Stimulated activated naive B cell treated with anti-CD40 and anti-IgM and Interleukin-4, amounts not matched to agents 10 μg/mL and 1 μg/mL and 100 μg/mL, for 72 hours (primary cell): ENCODE measurements around the gene SPG7.

ENCODE experiments used
- ATAC-seq, 2 donors: fragments of 150-1000 bp; cut with Tn5 transposase; replicated peaks; 2 replicates each; pipeline ENCODE4 v1.10.0; 2021; ENCODE audit warnings: moderate library complexity in 1 of 2
- DNase-seq: peaks from one replicate; pipeline ENCODE4 v3.0.0; 2021
- H3K27ac Mint-ChIP-seq: one replicate; pipeline ENCODE4 v1.8.0; 2022; ENCODE audit warnings: mild to moderate bottlenecking, mixed read lengths
- H3K27me3 Mint-ChIP-seq, 2 donors: one replicate each; pipeline ENCODE4 v1.8.0; 2022; ENCODE audit warnings: mixed read lengths in 2 of 2
- H3K36me3 Mint-ChIP-seq, 2 donors: one replicate each; pipeline ENCODE4 v1.8.0; 2022; ENCODE audit warnings: mixed read lengths in 2 of 2, mild to moderate bottlenecking in 1 of 2
- H3K4me1 Mint-ChIP-seq, 2 donors: one replicate each; pipeline ENCODE4 v1.8.0; 2022; ENCODE audit warnings: mixed read lengths in 2 of 2, mild to moderate bottlenecking in 1 of 2
- H3K4me3 Mint-ChIP-seq, 2 donors: one replicate each; pipeline ENCODE4 v1.8.0; 2022; ENCODE audit warnings: mild to moderate bottlenecking in 2 of 2, mixed read lengths in 2 of 2, moderate library complexity in 1 of 2
- H3K9me3 Mint-ChIP-seq, 2 donors: one replicate each; pipeline ENCODE4 v1.8.0; 2022; ENCODE audit warnings: mixed read lengths in 2 of 2, mild to moderate bottlenecking in 1 of 2

The SPG7 gene

GRCh38 chr16:89476811-89477261, 31.4 kb upstream of the SPG7 start:
- peak overlapping the region; percentile 93 for H3K27ac Mint-ChIP-seq
- peak overlapping the region; percentile 74 to 79 for H3K4me3 Mint-ChIP-seq
- peaks cover 21 to 48% of the 10 kb centered on the region in 2 donors for H3K36me3 Mint-ChIP-seq
- H3K4me1 Mint-ChIP-seq, result peaks cover 69 to 91% of the 10 kb centered on the region in 2 donors
- ATAC-seq (peak; percentile 98), DNase-seq (peak; percentile 51)
- H3K27me3 Mint-ChIP-seq, result no peaks in the 10 kb centered on the region
- no peaks in the 10 kb centered on the region for H3K9me3 Mint-ChIP-seq

DNA sequence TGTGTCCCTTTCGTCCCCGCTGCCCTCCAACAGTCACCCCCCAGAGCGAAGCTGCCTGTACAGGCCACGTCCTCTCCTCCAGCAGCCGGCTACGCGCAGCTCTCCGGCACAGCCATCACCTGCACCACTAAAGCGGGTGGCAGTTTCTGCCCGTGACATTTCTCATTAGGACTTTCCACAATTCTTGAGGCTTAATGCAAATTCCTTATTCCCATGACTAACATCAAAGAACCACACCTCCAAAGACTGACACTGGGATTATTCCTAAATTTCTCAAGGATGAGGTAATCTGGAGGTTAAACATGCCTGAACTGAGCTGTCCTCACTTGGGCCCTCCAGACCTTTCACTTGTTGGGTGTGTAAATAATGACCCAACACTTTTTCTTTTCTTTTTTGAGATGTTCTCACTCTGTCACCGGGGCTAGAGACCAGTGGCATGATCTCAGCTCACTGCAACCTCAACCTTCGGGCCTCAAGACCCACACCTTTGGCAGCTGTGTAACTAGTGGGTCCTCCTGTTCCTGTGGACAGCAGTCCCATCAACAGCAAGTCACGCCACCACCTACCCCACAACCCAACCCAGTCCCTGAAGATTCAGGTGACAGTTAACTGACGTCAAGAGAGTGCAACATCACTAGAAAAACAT, 29.5 kb upstream of the SPG7 start:
- Mint-ChIP-seq H3K36me3 (peaks cover 30 to 54% of the 10 kb centered on the region in 2 donors), H3K4me3 (peak overlapping the region; percentile 57 to 69), H3K27me3 (no peaks in the 10 kb centered on the region), H3K9me3 (no peaks in the 10 kb centered on the region), H3K27ac (peak overlapping the region; percentile 90), H3K4me1 (peaks cover 69 to 90% of the 10 kb centered on the region in 2 donors)
- ATAC-seq (no peak), DNase-seq (no peak)

- Mint-ChIP-seq H3K9me3 (no peaks in the 10 kb centered on the region), H3K36me3 (peaks cover 32 to 61% of the 10 kb centered on the region in 2 donors), H3K27me3 (no peaks in the 10 kb centered on the region), H3K4me1 (peaks cover 71 to 89% of the 10 kb centered on the region in 2 donors), H3K4me3 (peak overlapping the region in 1 of 2 donors; percentile 53), H3K27ac (no peak overlapping the region)
- DNase-seq (no peak), ATAC-seq (no peak)
These were observed 26.7 kb upstream of the SPG7 start for GRCh38 chr16:89481356-89481955.

- DNase-seq, result no peak
- H3K4me3 Mint-ChIP-seq, result peak overlapping the region; percentile 53
- H3K27ac Mint-ChIP-seq, result peak overlapping the region; percentile 80
- peaks cover 35 to 64% of the 10 kb centered on the region in 2 donors for H3K36me3 Mint-ChIP-seq
- H3K27me3 Mint-ChIP-seq, result no peaks in the 10 kb centered on the region
- no peaks in the 10 kb centered on the region for H3K9me3 Mint-ChIP-seq
- H3K4me1 Mint-ChIP-seq, result peaks cover 66 to 89% of the 10 kb centered on the region in 2 donors
- ATAC-seq, result no peak
These were observed 25.9 kb upstream of the SPG7 start for GRCh38 chr16:89482150-89482816.

GRCh38 chr16:89482817-89483205, 25.4 kb upstream of the SPG7 start:
- peak overlapping the region; percentile 80 for H3K27ac Mint-ChIP-seq
- no peaks in the 10 kb centered on the region for H3K27me3 Mint-ChIP-seq
- H3K9me3 Mint-ChIP-seq, result no peaks in the 10 kb centered on the region
- peaks cover 67 to 91% of the 10 kb centered on the region in 2 donors for H3K4me1 Mint-ChIP-seq
- H3K36me3 Mint-ChIP-seq, result peaks cover 37 to 67% of the 10 kb centered on the region in 2 donors
- no peak for DNase-seq
- H3K4me3 Mint-ChIP-seq, result peak overlapping the region; percentile 53
- ATAC-seq, result no peak

GRCh38 chr16:89484041-89484501, 24.1 kb upstream of the SPG7 start:
- Mint-ChIP-seq H3K4me1 (peaks cover 61 to 91% of the 10 kb centered on the region in 2 donors), H3K36me3 (peaks cover 36 to 67% of the 10 kb centered on the region in 2 donors)
- no peak for DNase-seq

DNA sequence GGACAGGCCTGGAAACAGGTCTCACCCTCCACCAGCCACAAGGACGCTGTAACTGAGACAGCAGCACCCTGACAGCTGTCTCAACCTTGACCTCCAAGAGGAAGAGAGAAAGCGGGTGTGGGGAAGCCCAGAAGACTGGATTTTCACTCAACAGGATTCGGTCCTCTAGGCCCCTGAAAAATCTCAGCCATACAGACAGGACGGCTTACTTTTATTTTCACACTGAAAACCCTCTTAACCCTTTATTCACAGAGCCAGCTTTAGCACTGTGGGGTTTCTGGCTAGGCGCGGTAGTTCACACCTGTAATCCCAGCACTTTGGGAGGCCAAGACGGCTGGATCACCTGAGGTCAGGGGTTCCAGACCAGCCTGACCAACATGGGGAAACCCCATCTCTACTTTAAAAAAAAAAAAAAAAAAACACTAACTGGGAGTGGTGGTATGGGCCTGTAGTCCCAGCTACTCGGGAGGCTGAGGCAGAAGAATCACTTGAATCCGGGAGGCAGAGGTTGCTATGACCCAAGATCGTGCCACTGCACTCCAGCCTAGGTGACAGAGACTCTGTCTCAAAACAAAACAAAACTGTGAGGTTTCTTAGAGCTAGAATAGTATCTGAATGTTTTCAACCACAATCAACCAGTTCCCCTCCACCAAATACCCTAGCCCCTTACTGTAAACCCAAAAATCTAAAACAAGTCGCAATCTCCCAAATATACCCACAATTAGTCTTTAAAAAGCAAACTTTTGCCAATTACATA, 23.1 kb upstream of the SPG7 start:
- Mint-ChIP-seq H3K9me3 (no peaks in the 10 kb centered on the region), H3K4me1 (peaks cover 61 to 88% of the 10 kb centered on the region in 2 donors), H3K4me3 (peak overlapping the region; percentile 68 to 72), H3K36me3 (peaks cover 37 to 68% of the 10 kb centered on the region in 2 donors), H3K27ac (peak overlapping the region; percentile 95), H3K27me3 (no peaks in the 10 kb centered on the region)
- peak; percentile 67 for DNase-seq
- peak; percentile 44 to 52 for ATAC-seq

More at GRCh38 chr16:89484041-89484501, 24.1 kb upstream of the SPG7 start:
- no peak for ATAC-seq
- Mint-ChIP-seq H3K27ac (peak overlapping the region; percentile 95), H3K4me3 (peak overlapping the region; percentile 72 to 75), H3K9me3 (no peaks in the 10 kb centered on the region), H3K27me3 (no peaks in the 10 kb centered on the region)

DNA sequence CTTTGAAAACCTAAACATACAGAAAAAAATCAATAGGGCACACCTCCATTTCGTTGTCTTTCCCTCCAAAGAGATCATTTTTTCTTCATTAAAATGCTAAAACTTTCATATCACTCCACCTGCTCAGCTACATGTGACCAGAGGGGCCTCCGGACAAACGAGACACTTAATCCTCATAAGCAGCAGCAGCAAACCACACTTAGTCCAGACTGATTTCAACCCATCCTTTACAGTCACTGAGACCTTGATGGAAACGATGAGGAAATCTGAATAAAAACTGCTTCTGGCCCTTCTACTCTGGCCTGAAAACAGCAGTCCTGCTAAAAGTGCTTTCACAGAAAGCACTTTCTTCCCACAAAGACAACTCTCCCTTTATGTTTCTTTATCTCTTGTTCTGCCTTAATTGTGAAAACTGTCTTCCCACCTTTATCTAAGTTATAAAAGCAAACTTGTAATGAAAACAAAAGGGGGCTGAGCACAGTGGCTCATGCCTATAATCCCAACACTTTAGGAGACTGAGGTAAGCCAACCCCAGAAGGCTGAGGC, 22.4 kb upstream of the SPG7 start:
- Mint-ChIP-seq H3K36me3 (peaks cover 36 to 64% of the 10 kb centered on the region in 2 donors), H3K9me3 (no peaks in the 10 kb centered on the region), H3K27me3 (no peaks in the 10 kb centered on the region), H3K4me1 (peaks cover 58 to 83% of the 10 kb centered on the region in 2 donors), H3K27ac (peak overlapping the region; percentile 95), H3K4me3 (peak overlapping the region; percentile 68 to 72)
- ATAC-seq, result no peak
- DNase-seq, result no peak

- H3K36me3 Mint-ChIP-seq, result peaks cover 25 to 43% of the 10 kb centered on the region in 2 donors
- H3K27ac Mint-ChIP-seq, result peak overlapping the region; percentile 96
- peaks cover 48 to 60% of the 10 kb centered on the region in 2 donors for H3K4me1 Mint-ChIP-seq
- peak; percentile 36 to 47 for ATAC-seq
- H3K27me3 Mint-ChIP-seq, result no peaks in the 10 kb centered on the region
- DNase-seq, result peak; percentile 81
- H3K4me3 Mint-ChIP-seq, result peak overlapping the region; percentile 91 to 98
- no peaks in the 10 kb centered on the region for H3K9me3 Mint-ChIP-seq
These were observed 18.9 kb upstream of the SPG7 start for GRCh38 chr16:89489040-89489897.

DNA sequence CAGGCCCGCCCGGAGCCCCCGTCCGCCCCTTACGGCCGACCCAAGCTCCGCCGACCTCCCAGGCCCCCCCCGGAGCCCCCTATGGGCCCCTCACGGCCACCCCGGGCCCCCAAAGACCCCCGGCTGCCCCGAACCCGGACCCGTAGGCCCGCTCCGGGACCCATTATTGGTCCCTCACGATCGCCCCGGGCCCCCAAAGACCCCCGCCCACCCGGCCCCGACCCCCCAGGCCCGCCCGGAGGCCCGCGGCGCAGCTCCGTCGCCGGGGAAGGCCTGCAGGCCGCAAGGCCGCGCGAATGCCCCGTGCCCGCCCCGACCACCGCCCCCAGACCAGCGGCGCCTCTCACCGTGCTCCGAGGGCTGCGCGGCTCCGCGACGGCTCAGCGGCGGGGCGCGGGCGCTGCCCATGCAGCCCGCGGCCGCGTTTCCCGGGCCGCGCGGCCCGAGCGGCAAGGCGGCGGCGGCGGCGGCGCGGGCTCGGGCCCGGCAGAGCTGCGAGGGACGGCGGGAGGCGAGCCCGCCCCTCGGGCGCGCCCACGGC, 18.2 kb upstream of the SPG7 start:
- H3K4me1 Mint-ChIP-seq, result peaks cover 44 to 55% of the 10 kb centered on the region in 2 donors

GRCh38 chr16:89490439-89491237, 17.6 kb upstream of the SPG7 start, which contains the start of gene ANKRD11:
TSS of gene ANKRD11 (minus strand) at chr16:89490561. CDS start at chr16:89317019, 173,542 bp downstream.
- Mint-ChIP-seq H3K9me3 (no peaks in the 10 kb centered on the region), H3K4me1 (peaks cover 38 to 52% of the 10 kb centered on the region in 2 donors), H3K36me3 (peaks cover 23 to 37% of the 10 kb centered on the region in 2 donors), H3K4me3 (peak within 1 kb of the TSS; percentile 91 to 98), H3K27ac (peak within 1 kb of the TSS; percentile 96), H3K27me3 (no peaks in the 10 kb centered on the region)
- DNase-seq (peak; percentile 99), ATAC-seq (peak; percentile 82 to 83)

More for the DNA sequence above, 18.2 kb upstream of the SPG7 start:
- Mint-ChIP-seq H3K27ac (no peak overlapping the region), H3K9me3 (no peaks in the 10 kb centered on the region), H3K4me3 (peak overlapping the region in 1 of 2 donors; percentile 25), H3K27me3 (no peaks in the 10 kb centered on the region), H3K36me3 (peaks cover 25 to 42% of the 10 kb centered on the region in 2 donors)
- DNase-seq (peak; percentile 4), ATAC-seq (no peak)
